Central memory CD8-positive, alpha-beta T cell (primary cell): ENCODE measurements around the gene DONSON.

Experiments
- ATAC-seq: fragments of 150-1000 bp; cut with Tn5 transposase; replicated peaks from 2 replicates; pipeline ENCODE4 v1.10.0; 2022; ENCODE audit warnings: mild to moderate bottlenecking, moderate FRiP score, moderate number of reproducible peaks; ENCODE audit not compliant: poor library complexity, severe bottlenecking; ENCODE audit errors: extremely low read depth
- DNase-seq, 2 donors: peaks; one replicate each; pipeline ENCODE4 v3.0.0; 2021; ENCODE audit warnings: low spot score in 2 of 2
- H3K27ac Mint-ChIP-seq: one replicate; pipeline ENCODE4 v1.8.0; 2022; ENCODE audit warnings: low read depth, mild to moderate bottlenecking, moderate library complexity, mixed read lengths
- H3K27me3 Mint-ChIP-seq: one replicate; pipeline ENCODE4 v1.8.0; 2022; ENCODE audit warnings: mixed read lengths
- H3K36me3 Mint-ChIP-seq: one replicate; pipeline ENCODE4 v1.8.0; 2022; ENCODE audit warnings: mild to moderate bottlenecking, moderate library complexity, mixed read lengths; ENCODE audit not compliant: insufficient read depth
- H3K4me1 Mint-ChIP-seq: one replicate; pipeline ENCODE4 v1.8.0; 2022; ENCODE audit warnings: mixed read lengths
- H3K4me3 Mint-ChIP-seq: one replicate; pipeline ENCODE4 v1.8.0; 2022; ENCODE audit warnings: mild to moderate bottlenecking, moderate library complexity, mixed read lengths
- H3K9me3 Mint-ChIP-seq: one replicate; pipeline ENCODE4 v1.8.0; 2022; ENCODE audit warnings: mixed read lengths

DONSON gene

DNA sequence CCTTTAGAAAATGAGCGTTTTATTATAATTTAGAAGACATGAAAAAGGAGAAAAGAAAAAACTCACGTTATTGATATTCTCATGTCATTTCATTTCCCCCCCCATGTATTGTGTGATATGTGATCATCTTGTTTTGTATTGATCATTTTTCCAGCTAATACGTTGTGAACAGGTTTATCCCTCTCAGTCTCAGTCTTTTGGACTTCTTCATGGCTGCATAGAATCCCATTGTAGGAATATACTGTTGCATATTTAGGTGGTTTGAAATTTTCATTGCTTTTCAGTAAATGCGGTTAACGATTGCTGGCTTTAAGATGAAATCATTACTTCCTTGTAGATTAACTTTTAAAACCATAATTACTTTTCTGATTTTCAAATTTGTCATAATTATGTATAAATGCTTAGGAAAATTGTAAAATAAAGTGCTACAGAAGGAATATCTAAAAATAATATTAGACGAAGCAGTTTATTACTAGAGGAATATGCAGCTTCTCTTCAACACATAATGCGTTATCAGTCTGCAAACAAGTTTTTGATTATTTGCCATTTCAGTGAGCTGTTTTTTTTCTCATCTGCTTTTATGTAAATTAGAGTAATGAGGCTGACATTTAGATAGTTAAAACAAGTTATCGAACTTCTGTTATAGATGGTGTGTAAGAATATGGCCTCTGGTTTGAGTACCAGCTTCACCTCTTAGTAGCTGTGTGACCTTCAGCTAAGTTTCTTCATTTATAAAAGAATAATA lies 43.9 kb downstream of the DONSON start:
- no peaks in the 10 kb centered on the region for H3K27me3 Mint-ChIP-seq
- H3K4me3 Mint-ChIP-seq = peak overlapping the region; percentile 95
- no peak for DNase-seq
- H3K9me3 Mint-ChIP-seq = no peaks in the 10 kb centered on the region
- no peak for ATAC-seq
- H3K27ac Mint-ChIP-seq = peak overlapping the region; percentile 99
- peaks cover 56% of the 10 kb centered on the region for H3K36me3 Mint-ChIP-seq
- peaks cover 52% of the 10 kb centered on the region for H3K4me1 Mint-ChIP-seq

DNA sequence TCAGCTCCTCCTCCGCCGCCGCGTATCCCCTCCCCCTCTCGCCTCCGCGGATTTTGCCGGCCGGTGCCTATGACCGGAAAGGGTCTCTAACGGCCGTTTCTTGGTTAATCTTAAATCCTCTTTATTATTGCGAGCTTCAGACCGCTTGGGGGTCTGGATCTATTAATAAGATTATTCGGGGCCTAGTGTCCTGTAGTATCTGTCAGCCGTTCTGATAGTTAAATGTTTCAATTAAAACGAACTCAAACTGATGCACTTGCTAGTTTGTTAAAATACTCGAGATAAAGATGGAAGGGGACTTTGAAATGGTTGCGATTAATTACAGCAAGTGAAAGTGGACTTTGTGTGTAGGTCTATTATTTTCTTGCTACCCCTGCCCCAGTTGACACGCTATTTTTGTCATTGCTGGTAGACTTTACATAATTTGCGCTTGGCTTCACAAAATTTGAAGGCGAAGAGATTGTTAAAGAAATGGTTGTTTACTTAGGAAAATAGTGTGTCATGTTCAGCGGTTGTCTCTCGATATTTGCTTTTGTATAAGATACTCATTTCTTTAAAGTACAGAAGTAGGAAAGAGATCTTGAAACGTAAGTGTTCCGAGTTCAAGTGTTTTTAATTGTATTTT lies 44.9 kb downstream of the DONSON start:
- H3K36me3 Mint-ChIP-seq = peaks cover 51% of the 10 kb centered on the region
- H3K4me1 Mint-ChIP-seq = peaks cover 46% of the 10 kb centered on the region
- ATAC-seq (peak; percentile 1), DNase-seq (no peak)
- no peaks in the 10 kb centered on the region for H3K9me3 Mint-ChIP-seq
- H3K4me3 Mint-ChIP-seq = peak overlapping the region; percentile 95
- peak overlapping the region; percentile 99 for H3K27ac Mint-ChIP-seq
- no peaks in the 10 kb centered on the region for H3K27me3 Mint-ChIP-seq

DNA sequence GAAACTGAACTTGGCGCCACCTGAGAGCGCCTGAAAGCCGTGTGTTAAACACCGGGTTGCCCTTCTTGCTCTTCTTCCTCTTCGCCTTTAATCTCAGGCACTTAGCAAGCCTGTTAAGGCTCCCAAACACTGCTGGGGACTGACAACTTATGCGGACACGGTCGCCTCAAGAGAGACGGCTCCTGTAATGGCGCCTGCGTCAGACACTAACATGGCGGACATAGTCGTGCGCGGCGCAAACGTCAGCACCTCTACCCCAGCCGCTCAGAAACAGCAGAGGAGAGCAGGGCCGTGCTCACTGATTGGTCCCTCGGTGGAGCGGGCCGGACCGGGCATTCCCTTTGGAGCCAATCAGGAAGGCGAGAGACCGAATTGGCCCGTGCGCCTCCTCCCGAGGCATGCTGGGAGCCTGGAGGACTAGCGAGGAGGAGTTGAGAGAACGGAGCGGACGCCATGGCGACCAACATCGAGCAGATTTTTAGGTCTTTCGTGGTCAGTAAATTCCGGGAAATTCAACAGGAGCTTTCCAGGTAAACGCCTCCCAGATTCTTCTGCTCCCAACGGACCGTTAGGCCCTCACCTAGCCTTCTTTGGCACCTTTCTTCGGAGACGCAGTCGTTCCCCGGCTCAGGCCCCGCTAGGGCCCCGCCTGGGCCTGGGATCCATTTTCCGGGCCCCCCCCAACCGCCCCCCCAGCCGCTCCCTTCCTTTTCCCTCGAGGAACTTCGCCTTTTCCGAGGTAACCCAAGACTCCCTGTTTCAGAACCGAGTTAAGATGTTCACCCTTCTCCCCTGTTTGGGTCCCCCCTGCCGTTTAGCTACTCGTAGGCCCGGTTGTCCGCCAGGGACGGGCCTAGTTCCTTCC lies 45.6 kb downstream of the DONSON start, which contains the start of gene SON:
SON (plus strand) TSS at position 399 of the 865 bp plus-strand sequence; CDS start at position 454, 55 bp downstream.
- H3K4me1 Mint-ChIP-seq = peaks cover 46% of the 10 kb centered on the region
- peak; percentile 86 to 97 for DNase-seq
- peak within 1 kb of the TSS; percentile 95 for H3K4me3 Mint-ChIP-seq
- H3K27ac Mint-ChIP-seq = peak within 1 kb of the TSS; percentile 99
- H3K9me3 Mint-ChIP-seq = no peaks in the 10 kb centered on the region
- H3K36me3 Mint-ChIP-seq = peaks cover 51% of the 10 kb centered on the region
- no peaks in the 10 kb centered on the region for H3K27me3 Mint-ChIP-seq
- peak; percentile 95 for ATAC-seq

DNA sequence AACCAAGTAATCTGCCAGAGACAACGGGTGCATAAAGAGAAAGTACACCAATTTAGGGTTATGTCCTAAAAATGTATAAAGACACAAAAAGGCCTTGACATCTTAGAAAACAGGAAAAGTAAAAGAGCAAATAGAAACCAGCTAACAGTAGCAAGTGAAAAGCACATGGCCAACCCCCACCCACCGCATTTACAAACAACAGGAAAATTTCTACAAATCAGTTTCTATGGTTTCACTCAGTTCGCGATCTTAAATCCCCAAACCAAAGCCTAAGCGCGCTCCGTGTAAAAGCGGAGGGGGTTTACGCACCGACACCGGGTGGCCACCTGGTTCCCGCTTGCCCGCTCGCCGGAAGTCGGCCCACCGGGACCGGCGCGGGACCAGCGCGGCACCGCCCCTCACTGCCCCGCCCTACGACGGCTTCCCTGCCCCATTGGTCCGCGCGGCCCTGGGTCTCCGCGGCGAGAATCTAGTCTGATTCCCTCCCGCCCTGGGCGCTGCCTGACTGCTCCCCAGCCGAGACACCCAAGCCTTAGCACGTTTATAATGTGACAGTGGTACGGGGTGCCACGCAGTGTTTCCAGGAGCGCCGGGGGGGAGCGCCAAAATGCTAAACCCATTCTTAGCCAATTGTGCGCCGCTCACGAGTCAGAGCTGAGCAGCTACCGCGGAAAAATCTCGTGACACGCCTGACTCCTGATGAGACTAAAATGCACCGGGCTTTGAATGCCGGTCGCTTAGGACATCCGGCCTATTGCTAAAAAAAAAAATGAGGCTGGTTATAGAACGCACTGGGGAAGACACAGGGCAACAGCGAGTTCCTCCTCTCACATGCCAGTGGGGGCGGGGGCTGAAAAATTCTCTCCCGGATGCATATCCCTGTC lies 46.5 kb downstream of the DONSON start, which contains the start of gene GART:
GART (minus strand) TSS at position 362 of the 884 bp plus-strand sequence. CDS start 2,802 bp downstream, outside the sequence.
- Mint-ChIP-seq H3K4me1 (peaks cover 53% of the 10 kb centered on the region), H3K9me3 (no peaks in the 10 kb centered on the region), H3K27me3 (no peaks in the 10 kb centered on the region), H3K36me3 (peaks cover 50% of the 10 kb centered on the region), H3K27ac (peak within 1 kb of the TSS; percentile 99), H3K4me3 (peak within 1 kb of the TSS; percentile 95)
- ATAC-seq (peak; percentile 50), DNase-seq (peak; percentile 67 to 70)

DNA sequence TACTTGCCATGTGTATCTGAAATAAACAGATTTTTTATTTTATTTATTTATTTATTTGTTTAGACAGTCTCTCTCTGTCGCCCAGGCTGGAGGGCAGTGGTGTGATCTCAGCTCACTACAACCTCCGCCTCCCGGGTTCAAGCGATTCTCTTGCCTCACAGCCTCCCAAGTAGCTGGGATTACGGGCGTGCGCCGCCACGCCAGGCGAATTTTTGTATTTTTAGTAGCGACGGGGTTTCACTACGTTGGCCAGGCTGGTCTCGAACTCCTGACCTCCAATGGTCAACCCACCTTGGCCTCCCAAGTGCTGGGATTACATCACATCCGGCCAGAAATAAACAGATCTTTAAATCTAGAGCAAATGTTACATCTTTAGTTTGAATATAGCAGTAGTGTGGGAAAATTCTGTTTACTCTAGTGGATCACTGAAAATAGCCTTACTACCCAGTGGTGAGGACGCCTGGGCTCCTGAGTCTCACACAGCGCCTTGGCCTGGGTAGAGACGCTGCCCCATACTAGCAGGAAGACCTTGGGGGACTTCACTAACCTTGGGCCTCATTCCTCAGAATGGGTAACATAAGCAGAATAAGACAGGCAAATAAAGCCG lies 47.3 kb downstream of the DONSON start:
- Mint-ChIP-seq H3K4me1 (peaks cover 51% of the 10 kb centered on the region), H3K4me3 (peak overlapping the region; percentile 95), H3K9me3 (no peaks in the 10 kb centered on the region), H3K36me3 (peaks cover 49% of the 10 kb centered on the region), H3K27me3 (no peaks in the 10 kb centered on the region), H3K27ac (peak overlapping the region; percentile 99)
- ATAC-seq = no peak
- no peak for DNase-seq

DNA sequence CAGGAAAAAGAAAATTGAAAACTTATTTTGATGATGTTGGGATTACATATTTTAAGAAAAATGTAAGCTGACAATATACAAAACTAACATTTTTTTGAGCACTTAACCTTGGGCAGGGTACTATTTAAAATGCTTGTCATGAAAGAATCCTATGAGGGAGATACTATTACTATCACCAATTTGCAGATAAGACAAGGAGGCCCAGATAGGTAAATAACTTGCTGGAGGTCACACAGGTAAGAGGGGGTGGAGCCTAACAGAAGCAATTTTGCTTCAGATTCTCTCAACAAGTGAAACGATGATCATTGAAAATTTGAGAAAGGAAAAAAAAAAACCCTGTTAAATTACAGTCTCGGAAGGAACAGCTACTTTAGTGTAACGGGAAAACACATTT lies 47.8 kb downstream of the DONSON start:
- Mint-ChIP-seq H3K4me1 (peaks cover 46% of the 10 kb centered on the region), H3K27ac (peak overlapping the region; percentile 99), H3K27me3 (no peaks in the 10 kb centered on the region), H3K4me3 (peak overlapping the region; percentile 95), H3K36me3 (peaks cover 46% of the 10 kb centered on the region), H3K9me3 (no peaks in the 10 kb centered on the region)
- no peak for DNase-seq
- no peak for ATAC-seq

DNA sequence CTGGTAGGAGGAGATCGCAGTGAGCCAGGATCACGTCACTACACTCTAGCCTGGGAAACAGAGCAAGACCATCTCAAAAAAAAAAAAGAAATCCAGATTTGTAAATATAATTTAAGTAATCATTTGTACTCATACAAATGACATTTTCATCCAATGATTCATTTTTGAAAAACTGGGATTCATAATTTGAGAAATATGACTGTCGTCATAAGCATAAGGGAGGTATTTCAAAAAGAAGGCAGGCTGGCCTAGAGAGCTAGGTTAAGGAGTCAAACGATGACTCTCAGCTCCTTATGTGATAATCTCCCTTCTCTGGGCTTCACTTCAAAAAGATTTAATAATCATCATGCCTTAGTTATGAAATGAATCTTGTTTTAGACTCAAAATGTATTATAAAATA lies 48.9 kb downstream of the DONSON start:
- Mint-ChIP-seq H3K27me3 (no peaks in the 10 kb centered on the region), H3K36me3 (peaks cover 56% of the 10 kb centered on the region), H3K27ac (no peak overlapping the region), H3K9me3 (no peaks in the 10 kb centered on the region), H3K4me3 (no peak overlapping the region), H3K4me1 (peaks cover 45% of the 10 kb centered on the region)
- no peak for ATAC-seq
- no peak for DNase-seq

DNA sequence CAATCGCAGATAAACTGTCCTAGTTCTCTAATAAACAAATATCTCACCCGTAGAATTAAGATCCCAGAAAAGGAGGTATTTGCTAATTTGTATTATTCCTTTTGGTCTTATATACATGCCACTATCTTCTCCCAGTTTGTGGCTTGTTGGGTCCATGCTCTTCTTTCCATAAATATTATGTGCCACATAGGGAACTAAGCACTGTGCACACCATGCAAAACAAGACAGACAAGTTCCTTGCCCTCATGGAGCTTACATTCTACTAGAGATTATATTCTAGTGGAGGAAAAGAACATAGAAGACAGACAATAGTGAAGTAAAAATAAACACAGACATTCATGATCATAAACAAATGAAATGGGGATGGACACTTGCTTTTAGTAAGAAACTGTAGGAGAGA lies 51.3 kb downstream of the DONSON start:
- Mint-ChIP-seq H3K27me3 (no peaks in the 10 kb centered on the region), H3K4me3 (no peak overlapping the region), H3K36me3 (peaks cover 57% of the 10 kb centered on the region), H3K27ac (no peak overlapping the region), H3K4me1 (peaks cover 26% of the 10 kb centered on the region), H3K9me3 (no peaks in the 10 kb centered on the region)
- ATAC-seq (no peak), DNase-seq (no peak)

DNA sequence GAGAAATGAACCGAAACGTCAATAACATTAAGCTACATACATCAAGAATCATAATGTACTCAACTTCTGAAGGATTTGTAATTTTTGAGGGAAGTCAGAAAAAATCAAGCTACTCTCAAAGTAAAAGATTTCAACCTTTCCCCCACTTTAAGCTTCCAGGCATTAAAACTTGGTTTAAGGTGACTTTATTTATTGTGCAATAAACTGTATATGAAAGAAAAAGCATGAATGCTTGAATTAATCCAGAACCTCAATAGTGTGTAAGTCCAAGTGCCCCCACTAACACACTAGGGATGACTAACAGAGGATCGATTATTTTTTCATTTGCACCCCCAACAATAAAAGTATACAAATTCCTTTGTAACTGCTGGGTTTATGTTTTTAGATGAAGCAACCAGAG lies 57.5 kb downstream of the DONSON start:
- H3K36me3 Mint-ChIP-seq = peaks cover 84% of the 10 kb centered on the region
- ATAC-seq = no peak
- no peak overlapping the region for H3K27ac Mint-ChIP-seq

More for the DNA sequence above, 57.5 kb downstream of the DONSON start:
- Mint-ChIP-seq H3K4me3 (no peak overlapping the region), H3K9me3 (no peaks in the 10 kb centered on the region), H3K27me3 (no peaks in the 10 kb centered on the region), H3K4me1 (no peaks in the 10 kb centered on the region)
- DNase-seq = no peak
